Measurements from ENCODE around the gene ATP1B1.

ATP1B1 gene

GRCh38 chr1:169094897-169095569 is 11.5 kb upstream of the ATP1B1 start:
- DNase-seq: no peak

GRCh38 chr1:169098380-169098779 is 8.1 kb upstream of the ATP1B1 start:
- DNase-seq: no peak

- DNase-seq: no peak
Measured at GRCh38 chr1:169099561-169099960, 6.9 kb upstream of the ATP1B1 start.

GRCh38 chr1:169100208-169100607 is 6.3 kb upstream of the ATP1B1 start:
- DNase-seq: no peak

- no peak for DNase-seq
Measured at GRCh38 chr1:169100651-169101088, 5.8 kb upstream of the ATP1B1 start.

- DNase-seq: no peak
Measured at GRCh38 chr1:169102567-169102966, 3.9 kb upstream of the ATP1B1 start.

GRCh38 chr1:169103002-169103401 is 3.5 kb upstream of the ATP1B1 start:
- no peak for DNase-seq

GRCh38 chr1:169103480-169103893 is 3.0 kb upstream of the ATP1B1 start:
- DNase-seq: no peak

- DNase-seq: no peak
Measured at GRCh38 chr1:169105087-169105433, 1.4 kb upstream of the ATP1B1 start.

GRCh38 chr1:169105434-169106094 is 926 bp upstream of the ATP1B1 start:
- DNase-seq: peak; percentile 14 to 28

- no peak for DNase-seq
Measured at GRCh38 chr1:169106921-169107602, 572 bp downstream of the ATP1B1 start.

GRCh38 chr1:169107603-169108208 is 1.2 kb downstream of the ATP1B1 start:
- no peak for DNase-seq

- no peak for DNase-seq
Measured at GRCh38 chr1:169108223-169108622, 1.7 kb downstream of the ATP1B1 start.

- no peak for DNase-seq
Measured at GRCh38 chr1:169108863-169109560, 2.5 kb downstream of the ATP1B1 start.

- no peak for DNase-seq
Measured at GRCh38 chr1:169109561-169110134, 3.2 kb downstream of the ATP1B1 start.

- DNase-seq: no peak
Measured at GRCh38 chr1:169110236-169110635, 3.7 kb downstream of the ATP1B1 start.

- DNase-seq: no peak
Measured at GRCh38 chr1:169110689-169111447, 4.4 kb downstream of the ATP1B1 start.

GRCh38 chr1:169111472-169111871 is 5.0 kb downstream of the ATP1B1 start:
- DNase-seq: no peak

- no peak for DNase-seq
Measured at GRCh38 chr1:169112241-169112640, 5.8 kb downstream of the ATP1B1 start.

- no peak for DNase-seq
Measured at GRCh38 chr1:169113613-169114119, 7.2 kb downstream of the ATP1B1 start.

GRCh38 chr1:169115891-169116585 is 9.5 kb downstream of the ATP1B1 start:
- no peak for DNase-seq
